Stomach smooth muscle (tissue), 2 donors: Measurements from ENCODE around the gene AMELX.

Experiments used
- H3K27ac ChIP-seq: one replicate; pipeline ENCODE4 v1.7.0; 2013; ENCODE audit warnings: mild to moderate bottlenecking, low read length, inconsistent platforms
- H3K27me3 ChIP-seq, 2 donors: one replicate each; pipeline ENCODE4 v1.7.0; 2013; ENCODE audit warnings: low read length in 2 of 2; ENCODE audit not compliant: insufficient read depth in 2 of 2, control insufficient read depth in 1 of 2
- H3K36me3 ChIP-seq, 2 donors: one replicate each; pipeline ENCODE4 v1.7.0; 2013; ENCODE audit warnings: low read length in 2 of 2; ENCODE audit not compliant: control insufficient read depth in 2 of 2, insufficient read depth in 2 of 2
- H3K4me1 ChIP-seq: one replicate; pipeline ENCODE4 v1.7.0; 2013; ENCODE audit warnings: low read length; ENCODE audit not compliant: control insufficient read depth, insufficient read depth
- H3K4me3 ChIP-seq, 2 donors: one replicate each; pipeline ENCODE4 v1.7.0; 2013; ENCODE audit warnings: low read length in 2 of 2
- H3K9ac ChIP-seq, 2 donors: one replicate each; pipeline ENCODE4 v1.7.0; 2013; ENCODE audit warnings: low read length in 2 of 2, mild to moderate bottlenecking in 1 of 2
- H3K9me3 ChIP-seq, 2 donors: one replicate each; pipeline ENCODE4 v1.7.0; 2013; ENCODE audit warnings: low read length in 2 of 2; ENCODE audit not compliant: control insufficient read depth in 2 of 2
- donor health status: healthy.
- donor health status: Pancreatic carcinoma.

The AMELX gene

DNA sequence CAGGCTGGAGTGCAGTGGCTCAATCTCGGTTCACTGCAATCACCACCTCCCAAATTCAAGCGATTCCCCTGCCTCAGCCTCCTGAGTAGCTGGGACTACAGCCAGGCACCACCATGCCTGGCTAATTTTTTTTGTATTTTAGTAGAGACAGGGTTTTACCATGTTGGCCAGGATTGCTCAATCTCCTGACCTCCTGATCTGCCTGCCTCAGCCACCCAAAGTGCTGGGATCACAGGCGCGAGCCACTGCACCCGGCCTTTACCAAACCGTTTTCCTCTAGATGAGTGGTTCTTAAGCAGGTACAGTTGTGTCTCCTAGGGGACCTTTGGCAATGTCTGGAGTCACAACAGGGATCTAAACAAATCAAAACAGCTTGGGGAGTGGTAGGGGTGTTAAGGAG is 11.6 kb downstream of the AMELX start:
- no peaks in the 10 kb centered on the region for H3K36me3 ChIP-seq
- H3K9ac ChIP-seq = no peak overlapping the region
- peaks cover 0 to 3% of the 10 kb centered on the region in 2 donors for H3K27me3 ChIP-seq
- no peak overlapping the region for H3K27ac ChIP-seq
- no peaks in the 10 kb centered on the region for H3K9me3 ChIP-seq
- peaks cover 3% of the 10 kb centered on the region for H3K4me1 ChIP-seq
- no peak overlapping the region for H3K4me3 ChIP-seq

- Histone ChIP-seq H3K27me3 (peaks cover 0 to 3% of the 10 kb centered on the region in 2 donors), H3K4me1 (peaks cover 3% of the 10 kb centered on the region), H3K9me3 (no peaks in the 10 kb centered on the region), H3K36me3 (no peaks in the 10 kb centered on the region), H3K4me3 (no peak overlapping the region), H3K9ac (no peak overlapping the region), H3K27ac (no peak overlapping the region)
Measured at GRCh38 chrX:11305641-11306040, 12.4 kb downstream of the AMELX start.

- Histone ChIP-seq H3K4me3 (no peak overlapping the region), H3K27me3 (peaks cover 0 to 3% of the 10 kb centered on the region in 2 donors), H3K27ac (no peak overlapping the region), H3K9me3 (no peaks in the 10 kb centered on the region), H3K36me3 (no peaks in the 10 kb centered on the region), H3K4me1 (peaks cover 3% of the 10 kb centered on the region), H3K9ac (no peak overlapping the region)
Measured at GRCh38 chrX:11309220-11309619, 16.0 kb downstream of the AMELX start.

DNA sequence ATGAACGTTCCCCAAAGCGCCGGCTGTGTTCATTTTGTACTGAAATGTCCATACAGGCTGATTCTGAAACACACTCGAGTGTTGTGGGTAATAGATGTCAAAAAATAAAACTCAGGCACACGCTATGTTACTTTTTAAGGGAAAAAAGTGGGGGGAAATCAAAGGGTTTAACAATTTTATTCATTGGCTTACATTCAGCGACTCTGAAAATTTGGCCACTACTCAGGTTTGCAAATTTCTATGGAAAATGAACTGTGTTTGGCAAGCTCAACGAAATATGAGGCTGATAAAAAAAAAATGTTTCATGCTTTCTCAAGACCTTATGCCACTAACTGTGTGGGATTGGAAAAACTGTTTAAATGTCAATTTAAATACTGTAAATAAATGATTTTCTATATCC is 18.5 kb downstream of the AMELX start:
- Histone ChIP-seq H3K4me1 (peaks cover 3% of the 10 kb centered on the region), H3K27ac (no peak overlapping the region), H3K4me3 (no peak overlapping the region), H3K9ac (no peak overlapping the region), H3K36me3 (no peaks in the 10 kb centered on the region), H3K27me3 (no peaks in the 10 kb centered on the region), H3K9me3 (no peaks in the 10 kb centered on the region)

DNA sequence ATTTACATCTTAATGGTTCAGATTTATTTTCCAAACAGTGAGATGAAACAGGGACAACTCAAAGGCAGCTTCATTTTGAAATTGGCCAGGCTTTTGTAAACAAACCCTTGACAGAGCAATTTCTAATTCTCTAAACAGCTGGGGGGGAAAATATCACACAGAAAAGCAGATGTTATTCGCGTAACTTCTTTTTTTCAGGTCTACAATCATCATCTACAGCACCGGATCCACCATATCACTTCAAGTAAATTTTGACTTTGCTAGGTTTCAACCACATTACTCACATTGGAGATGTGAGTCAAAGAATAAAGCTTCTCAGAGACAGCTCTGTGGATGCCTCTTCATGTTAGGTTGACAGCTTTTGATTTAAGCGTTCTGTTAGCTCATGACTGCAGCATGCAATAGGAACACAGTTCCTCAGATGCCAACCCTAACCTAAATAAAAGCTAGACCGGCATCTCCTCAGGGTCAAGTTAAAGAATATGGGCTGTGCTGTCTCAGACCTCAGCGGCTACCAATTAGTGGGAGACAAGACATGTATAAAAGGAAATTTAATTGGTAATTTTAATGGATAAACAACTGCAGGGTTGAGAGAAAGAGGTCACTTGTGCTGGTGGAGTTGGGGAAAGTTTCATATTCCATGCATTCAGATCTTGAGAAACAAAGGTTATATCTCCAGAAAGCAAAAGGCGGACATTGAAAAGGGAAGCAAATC is 26.8 kb downstream of the AMELX start:
- no peaks in the 10 kb centered on the region for H3K4me1 ChIP-seq
- H3K4me3 ChIP-seq = no peak overlapping the region
- no peaks in the 10 kb centered on the region for H3K36me3 ChIP-seq
- no peak overlapping the region for H3K27ac ChIP-seq
- no peaks in the 10 kb centered on the region for H3K27me3 ChIP-seq
- peaks cover 0 to 3% of the 10 kb centered on the region in 2 donors for H3K9me3 ChIP-seq
- no peak overlapping the region for H3K9ac ChIP-seq

- Histone ChIP-seq H3K4me1 (no peaks in the 10 kb centered on the region), H3K27ac (no peak overlapping the region), H3K27me3 (no peaks in the 10 kb centered on the region), H3K4me3 (no peak overlapping the region), H3K36me3 (no peaks in the 10 kb centered on the region), H3K9ac (no peak overlapping the region), H3K9me3 (peaks cover 0 to 3% of the 10 kb centered on the region in 2 donors)
Measured at GRCh38 chrX:11321986-11322385, 28.8 kb downstream of the AMELX start.

- H3K27ac ChIP-seq = no peak overlapping the region
- H3K36me3 ChIP-seq = no peaks in the 10 kb centered on the region
- H3K27me3 ChIP-seq = no peaks in the 10 kb centered on the region
- H3K4me1 ChIP-seq = no peaks in the 10 kb centered on the region
- H3K4me3 ChIP-seq = no peak overlapping the region
- H3K9me3 ChIP-seq = peaks cover 0 to 3% of the 10 kb centered on the region in 2 donors
- no peak overlapping the region for H3K9ac ChIP-seq
Measured at GRCh38 chrX:11328134-11328533, 34.9 kb downstream of the AMELX start.

DNA sequence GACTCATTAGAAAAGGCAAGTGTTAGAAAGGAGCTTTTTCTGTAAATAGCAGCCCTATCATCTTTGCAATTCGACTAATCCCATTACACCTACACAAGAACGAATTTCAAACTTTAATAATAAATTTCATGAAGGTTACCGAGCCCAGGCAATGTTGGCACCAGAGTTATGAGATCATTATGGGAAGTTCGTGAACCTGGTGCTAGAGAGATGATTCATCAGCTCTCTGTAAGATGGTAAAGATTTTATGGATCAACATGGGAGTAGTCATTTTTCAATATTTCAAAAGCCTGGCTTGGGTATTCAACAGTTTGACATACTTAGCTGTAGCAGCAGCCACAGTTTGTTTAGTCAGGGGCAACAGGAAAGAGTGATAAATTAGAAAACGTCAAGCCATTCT is 35.8 kb downstream of the AMELX start:
- Histone ChIP-seq H3K9ac (no peak overlapping the region), H3K27ac (no peak overlapping the region), H3K36me3 (no peaks in the 10 kb centered on the region), H3K4me1 (no peaks in the 10 kb centered on the region), H3K9me3 (peaks cover 0 to 3% of the 10 kb centered on the region in 2 donors), H3K4me3 (no peak overlapping the region), H3K27me3 (no peaks in the 10 kb centered on the region)

DNA sequence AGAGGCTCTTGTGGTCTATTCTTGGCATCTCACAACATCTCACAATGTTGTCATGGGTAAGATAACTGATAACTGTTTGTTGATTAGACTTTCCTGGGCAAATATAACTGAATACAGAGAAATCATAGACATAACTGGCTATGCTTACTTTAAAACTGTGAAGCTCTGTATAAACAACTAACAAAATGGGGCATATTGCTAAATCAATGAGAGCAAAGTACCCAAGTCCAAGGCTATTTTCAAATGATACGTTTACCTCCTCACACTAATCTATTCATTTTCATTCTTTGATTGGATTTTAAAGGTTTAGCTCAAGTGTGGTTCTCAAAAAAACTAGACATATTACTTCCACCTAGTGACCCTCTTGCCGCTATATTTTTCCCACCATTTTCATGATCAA is 38.6 kb downstream of the AMELX start:
- no peaks in the 10 kb centered on the region for H3K27me3 ChIP-seq
- H3K36me3 ChIP-seq = no peaks in the 10 kb centered on the region
- no peak overlapping the region for H3K27ac ChIP-seq
- no peaks in the 10 kb centered on the region for H3K4me1 ChIP-seq
- no peak overlapping the region for H3K4me3 ChIP-seq
- no peaks in the 10 kb centered on the region for H3K9me3 ChIP-seq
- no peak overlapping the region for H3K9ac ChIP-seq

GRCh38 chrX:11334165-11334564 is 41.0 kb downstream of the AMELX start:
- Histone ChIP-seq H3K4me3 (no peak overlapping the region), H3K27me3 (no peaks in the 10 kb centered on the region), H3K9me3 (no peaks in the 10 kb centered on the region)

GRCh38 chrX:11336201-11336600 is 43.0 kb downstream of the AMELX start:
- Histone ChIP-seq H3K4me3 (no peak overlapping the region), H3K27me3 (no peaks in the 10 kb centered on the region), H3K9ac (no peak overlapping the region), H3K9me3 (no peaks in the 10 kb centered on the region), H3K4me1 (no peaks in the 10 kb centered on the region), H3K36me3 (no peaks in the 10 kb centered on the region), H3K27ac (no peak overlapping the region)

More at GRCh38 chrX:11334165-11334564, 41.0 kb downstream of the AMELX start:
- Histone ChIP-seq H3K4me1 (no peaks in the 10 kb centered on the region), H3K27ac (no peak overlapping the region), H3K36me3 (no peaks in the 10 kb centered on the region), H3K9ac (no peak overlapping the region)
